ENCODE results near the gene HSPE1. TPM values are rescaled to one million over a fixed set of nuclear protein-coding genes. Genes with fewer than 3 reads are reported as not detected.

HSPE1 gene
- total and polyA plus RNA-seq, 2 of the 8 experiments (the other 6 are each of a cell fraction or from before 2014, with no cell fraction given): 206 to 377 TPM

DNA sequence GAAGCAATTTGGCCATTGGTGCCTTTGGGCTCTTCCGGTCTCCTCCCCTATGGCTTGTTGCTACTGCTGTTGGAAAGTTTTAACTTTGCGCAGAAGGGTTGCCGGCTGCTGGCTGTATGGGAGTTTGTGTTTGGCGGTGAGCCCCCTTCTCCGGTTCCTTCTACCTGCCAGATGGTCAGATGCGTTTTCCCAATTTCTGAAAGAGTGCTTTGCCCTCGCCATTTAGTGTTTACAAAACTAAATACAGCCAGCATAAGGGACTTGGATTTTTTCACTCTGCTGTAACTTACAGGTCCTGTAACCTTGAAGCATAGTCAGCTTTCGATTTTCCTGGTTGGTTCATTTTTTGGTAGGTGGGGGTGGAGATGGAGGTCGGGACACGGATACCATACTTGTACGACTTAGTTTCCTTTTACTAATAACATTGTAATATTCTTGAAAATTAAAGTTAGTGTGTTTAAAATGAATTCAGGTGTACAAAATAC, 46.2 kb upstream of the HSPE1 start:
- FAIRE-seq (no peak), DNase-seq (ENCODE audit: low read depth in 1 of 2, low spot score in 2 of 2) (peak in 1 of 2 experiments; percentile 25)
- H3K23ac ChIP-seq (ENCODE audit: insufficient read length): no peak overlapping the region
- H3K79me1 ChIP-seq (ENCODE audit: low read depth, low read length): peaks cover 4% of the 10 kb centered on the region
- H3K36me3 ChIP-seq (ENCODE audit: control insufficient read depth in 2 of 4, insufficient read depth in 4 of 4, low read length in 3 of 4): no peaks in the 10 kb centered on the region
- peak; percentile 75; the same call in 1 of the 2 replicates for TF ChIP-seq TAF1 (IDR thresholded peaks at IDR 0.05; ENCODE audit: low read depth, low read length)
- TF ChIP-seq SIN3A (conservative IDR thresholded peaks at IDR 0.05 in 1 of 2, IDR thresholded peaks at IDR 0.05 in 1 of 2; ENCODE audit: low read depth in 1 of 2, low read length in 2 of 2): no peak
- 0 out of 2 replicates have a peak, but pooled peaks have one; percentile 12 for TF ChIP-seq PHF8 (conservative IDR thresholded peaks at IDR 0.05; ENCODE audit: low read depth, low read length)
- peak; percentile 68 for TF ChIP-seq SAP30 (IDR thresholded peaks at IDR 0.05; ENCODE audit: insufficient read depth, insufficient replicate concordance, low read length)
- TF ChIP-seq ASH2L (IDR thresholded peaks at IDR 0.05; ENCODE audit: low read length): peak; percentile 32
- peak in 1 of 2 experiments; percentile 51; a peak in 2 of 3 replicates for TF ChIP-seq POLR2A (IDR thresholded peaks at IDR 0.05; ENCODE audit: control extremely low read depth in 1 of 2, low read depth in 2 of 2, low read length in 2 of 2)
- TF ChIP-seq KDM5A (IDR thresholded peaks at IDR 0.05; ENCODE audit: low read length): no peak
- no peak for TF ChIP-seq SIRT6 (IDR thresholded peaks at IDR 0.05; ENCODE audit: low read length)
- 2% methylated on average over 11 of the region's 11 CpGs; no CpG with 5 or more reads in 1 of the 2 experiments for WGBS, 2 experiments (ENCODE audit: extremely low coverage in 1 of 2, insufficient coverage in 1 of 2, insufficient read length in 1 of 2, insufficient replicate concordance in 2 of 2, low coverage in 1 of 2, low lambda C conversion rate in 2 of 2, missing lambda C conversion rate in 1 of 2)
- H3K27ac ChIP-seq (ENCODE audit: low read depth, low read length): peak overlapping the region; percentile 87
- H3K9me3 ChIP-seq (ENCODE audit: insufficient read depth in 2 of 2, low read depth in 1 of 2, low read length in 1 of 2): peaks cover 0 to 3% of the 10 kb centered on the region in 2 experiments; a peak in 1 of 4 replicates
- peaks cover 0 to 5% (median 0%) of the 10 kb centered on the region in 4 experiments; a peak in 2 of 7 replicates for H3K4me1 ChIP-seq (replicated peaks in 1 of 4; ENCODE audit: control insufficient read depth in 3 of 4, insufficient read depth in 4 of 4, low read length in 3 of 4)
- H2BK5ac ChIP-seq (ENCODE audit: low read depth, low read length): peak overlapping the region; percentile 86; the same call in 1 of the 2 replicates
- no peak overlapping the region for H2BK15ac ChIP-seq (ENCODE audit: low read length)
- H2BK12ac ChIP-seq (ENCODE audit: low read depth, low read length): peak overlapping the region; percentile 78; the same call in 1 of the 2 replicates
- ChIA-PET CTCF (ENCODE audit: partially characterized antibody) (interaction anchor here (1.4 to 1.6 kb wide), 2 partner anchors 14 to 18 kb away, joined by 3 to 4 read pairs; no protein-coding TSS in a partner anchor), POLR2A (ENCODE audit: partially characterized antibody) (interaction anchor here (0.7 to 4.8 kb wide), 8 partner anchors 14 to 57 kb away, joined by 3 to 40 read pairs (median 4); partner anchors contain the start of genes HSPD1 and HSPE1)
- H3K4me2 ChIP-seq (ENCODE audit: insufficient read depth in 1 of 2, low read depth in 2 of 2, low read length in 2 of 2): peak overlapping the region; percentile 70 to 73
- H2BK20ac ChIP-seq (ENCODE audit: low read length): no peak overlapping the region
- H3K56ac ChIP-seq (replicated peaks; ENCODE audit: insufficient read length, low read depth, low read length): peak overlapping the region; percentile 60
- peak overlapping the region; percentile 91 for H4K8ac ChIP-seq (ENCODE audit: extremely low read depth, insufficient read depth, low read length)
- H3K4ac ChIP-seq (replicated peaks; ENCODE audit: insufficient read length, low read depth, low read length): no peak overlapping the region
- H3K79me2 ChIP-seq (ENCODE audit: control insufficient read depth in 1 of 2, insufficient read depth in 2 of 2, low read length in 2 of 2): peaks cover 16 to 40% of the 10 kb centered on the region in 2 experiments
- H2AK5ac ChIP-seq (ENCODE audit: low read depth, low read length): no peak overlapping the region
- H3K9ac ChIP-seq (replicated peaks in 1 of 4; ENCODE audit: extremely low read depth in 1 of 4, low read depth in 3 of 4, low read length in 3 of 4): peak overlapping the region in 3 of 4 experiments; percentile 89 to 92 (median 90); a peak in 6 of 7 replicates
- no peak overlapping the region for H2BK120ac ChIP-seq (replicated peaks; ENCODE audit: low read depth, low read length)
- H3K14ac ChIP-seq (ENCODE audit: insufficient read length): no peak overlapping the region
- peak overlapping the region; percentile 36 for H4K91ac ChIP-seq (replicated peaks; ENCODE audit: insufficient read length, low read length)
- H3K27me3 ChIP-seq (replicated peaks in 1 of 4; ENCODE audit: control insufficient read depth in 3 of 4, extremely low read depth in 1 of 4, insufficient read depth in 3 of 4, low read length in 3 of 4): no peaks in the 10 kb centered on the region
- H3K4me3 ChIP-seq (ENCODE audit: extremely low read depth in 1 of 4, insufficient read depth in 2 of 4, low read depth in 3 of 4, low read length in 4 of 4): peak overlapping the region; percentile 87 to 97 (median 93)
- peak overlapping the region; percentile 86; the same call in 1 of the 2 replicates for H2AFZ ChIP-seq (ENCODE audit: low read length)
- H4K20me1 ChIP-seq (replicated peaks in 1 of 2; ENCODE audit: control insufficient read depth in 1 of 2, insufficient read depth in 2 of 2, low read length in 2 of 2): peaks cover 0 to 4% of the 10 kb centered on the region in 2 experiments
- peak overlapping the region; percentile 64; the same call in 1 of the 2 replicates for H3K18ac ChIP-seq (ENCODE audit: extremely low read depth, low read length)
- peaks cover 3% of the 10 kb centered on the region for H3K23me2 ChIP-seq (ENCODE audit: low read depth, low read length)
- H4K5ac ChIP-seq (ENCODE audit: insufficient read length, low read depth, low read length): peak overlapping the region; percentile 61
